ENCODE data around the gene DNAH17. TPM values are rescaled to one million over a fixed set of nuclear protein-coding genes. Genes with fewer than 3 reads are reported as not detected.

The DNAH17 gene
- polyA plus RNA-seq, 3 donors: 0.01 to 0.51 (median 0.11) TPM

- intact Hi-C loops (cut with micrococcal nuclease): no loop called here
- peak overlapping the region in 1 of 2 donors; percentile 88 for H3K27ac ChIP-seq (ENCODE audit: low read depth in 1 of 2, low read length in 2 of 2)
- Mint-ChIP-seq H3K27ac (peak overlapping the region; percentile 80 to 97 (median 92)), H3K4me1 (peaks cover 61% of the 10 kb centered on the region), H3K27me3 (ENCODE audit: low read depth in 3 of 3) (peaks cover 0 to 1% (median 0%) of the 10 kb centered on the region in 3 donors), H3K4me3 (no peak overlapping the region), H3K9me3 (no peaks in the 10 kb centered on the region), H3K36me3 (peaks cover 14 to 19% of the 10 kb centered on the region in 2 donors)
- peak overlapping the region; percentile 17 for H3K4me2 ChIP-seq (replicated peaks; ENCODE audit: extremely low read depth, low read length, poor library complexity, severe bottlenecking)
- H3K4me3 ChIP-seq (replicated peaks in 1 of 3; ENCODE audit: low read depth in 2 of 3, low read length in 3 of 3): peak overlapping the region in 1 of 3 experiments; percentile 45
- H3K9ac ChIP-seq (ENCODE audit: insufficient read depth, low read length, poor library complexity, severe bottlenecking): no peak overlapping the region
- peaks cover 32% of the 10 kb centered on the region for H3K79me2 ChIP-seq (ENCODE audit: insufficient read depth, low read length)
- H2AFZ ChIP-seq (ENCODE audit: insufficient read depth, low read depth, low read length, poor library complexity, severe bottlenecking): no peak overlapping the region
- no peaks in the 10 kb centered on the region for H3K9me3 ChIP-seq (replicated peaks in 1 of 2; ENCODE audit: control insufficient read depth in 1 of 2, insufficient read depth in 1 of 2, low read length in 2 of 2)
- no peak for DNase-seq
- peaks cover 0 to 9% of the 10 kb centered on the region in 2 donors for H3K36me3 ChIP-seq (replicated peaks in 1 of 2; ENCODE audit: control insufficient read depth in 1 of 2, insufficient read depth in 2 of 2, low read length in 2 of 2)
- 100% methylated on average over 1 of the region's 5 CpGs for WGBS (ENCODE audit: insufficient coverage)
- no peak for TF ChIP-seq CTCF (IDR thresholded peaks at IDR 0.05)
- H3K27me3 ChIP-seq (ENCODE audit: control insufficient read depth in 2 of 2, insufficient read depth in 2 of 2, low read length in 2 of 2): no peaks in the 10 kb centered on the region
- no peaks in the 10 kb centered on the region for H4K20me1 ChIP-seq (ENCODE audit: insufficient read depth, low read length)
- H3K4me1 ChIP-seq (ENCODE audit: control insufficient read depth in 1 of 2, insufficient read depth in 2 of 2, low read length in 2 of 2): peaks cover 63 to 67% of the 10 kb centered on the region in 2 donors
Observed at GRCh38 chr17:78376161-78376560, 201.0 kb downstream of the DNAH17 start.

GRCh38 chr17:78375401-78376151 is 201.6 kb downstream of the DNAH17 start:
- Histone ChIP-seq H3K79me2 (ENCODE audit: insufficient read depth, low read length) (peaks cover 26% of the 10 kb centered on the region), H3K4me2 (replicated peaks; ENCODE audit: extremely low read depth, low read length, poor library complexity, severe bottlenecking) (peak overlapping the region; percentile 17), H3K9me3 (replicated peaks in 1 of 2; ENCODE audit: control insufficient read depth in 1 of 2, insufficient read depth in 1 of 2, low read length in 2 of 2) (no peaks in the 10 kb centered on the region), H3K36me3 (replicated peaks in 1 of 2; ENCODE audit: control insufficient read depth in 1 of 2, insufficient read depth in 2 of 2, low read length in 2 of 2) (peaks cover 0 to 6% of the 10 kb centered on the region in 2 donors), H3K4me1 (ENCODE audit: control insufficient read depth in 1 of 2, insufficient read depth in 2 of 2, low read length in 2 of 2) (peaks cover 58 to 61% of the 10 kb centered on the region in 2 donors), H2AFZ (ENCODE audit: insufficient read depth, low read depth, low read length, poor library complexity, severe bottlenecking) (no peak overlapping the region), H3K4me3 (replicated peaks in 1 of 3; ENCODE audit: low read depth in 2 of 3, low read length in 3 of 3) (peak overlapping the region in 1 of 3 experiments; percentile 45), H4K20me1 (ENCODE audit: insufficient read depth, low read length) (no peaks in the 10 kb centered on the region), H3K27ac (ENCODE audit: low read depth in 1 of 2, low read length in 2 of 2) (peak overlapping the region; percentile 77 to 88), H3K27me3 (ENCODE audit: control insufficient read depth in 2 of 2, insufficient read depth in 2 of 2, low read length in 2 of 2) (no peaks in the 10 kb centered on the region), H3K9ac (ENCODE audit: insufficient read depth, low read length, poor library complexity, severe bottlenecking) (peak overlapping the region; percentile 48)
- H3K9me3 Mint-ChIP-seq: no peaks in the 10 kb centered on the region
- WGBS (ENCODE audit: insufficient coverage): 25% methylated on average over 8 of the region's 9 CpGs
- H3K27me3 Mint-ChIP-seq (ENCODE audit: low read depth in 3 of 3): peaks cover 0 to 1% (median under 1%) of the 10 kb centered on the region in 3 donors
- no peak for TF ChIP-seq CTCF (IDR thresholded peaks at IDR 0.05)
- H3K36me3 Mint-ChIP-seq: peaks cover 9 to 14% of the 10 kb centered on the region in 2 donors
- intact Hi-C loops (cut with micrococcal nuclease): loop anchor here (2.0 kb wide), 2 partner anchors 13 to 15 kb away; partner anchors contain the start of gene SOCS3 (in 2 of the 2)
- H3K4me1 Mint-ChIP-seq: peaks cover 55% of the 10 kb centered on the region
- H3K27ac Mint-ChIP-seq: peak overlapping the region; percentile 80 to 97 (median 92)
- H3K4me3 Mint-ChIP-seq: peak overlapping the region; percentile 30 to 54
- peak; percentile 78 to 91 (median 88) for DNase-seq

Data from CD14-positive monocyte (primary cell).